ENCODE results near the gene SCN2B.
A peak's percentile ranks its signal among the peaks of the same experiment; 100 is the strongest.
"Not testable (repeated sequence)": the region's sequence is repeated elsewhere in the genome, so short reads cannot be mapped to it uniquely, and the experiment has no call there.

The SCN2B gene

GRCh38 chr11:118206391-118207031, 30.1 kb upstream of the SCN2B start:
- no peak for DNase-seq (ENCODE audit: low read depth in 2 of 2)

DNA sequence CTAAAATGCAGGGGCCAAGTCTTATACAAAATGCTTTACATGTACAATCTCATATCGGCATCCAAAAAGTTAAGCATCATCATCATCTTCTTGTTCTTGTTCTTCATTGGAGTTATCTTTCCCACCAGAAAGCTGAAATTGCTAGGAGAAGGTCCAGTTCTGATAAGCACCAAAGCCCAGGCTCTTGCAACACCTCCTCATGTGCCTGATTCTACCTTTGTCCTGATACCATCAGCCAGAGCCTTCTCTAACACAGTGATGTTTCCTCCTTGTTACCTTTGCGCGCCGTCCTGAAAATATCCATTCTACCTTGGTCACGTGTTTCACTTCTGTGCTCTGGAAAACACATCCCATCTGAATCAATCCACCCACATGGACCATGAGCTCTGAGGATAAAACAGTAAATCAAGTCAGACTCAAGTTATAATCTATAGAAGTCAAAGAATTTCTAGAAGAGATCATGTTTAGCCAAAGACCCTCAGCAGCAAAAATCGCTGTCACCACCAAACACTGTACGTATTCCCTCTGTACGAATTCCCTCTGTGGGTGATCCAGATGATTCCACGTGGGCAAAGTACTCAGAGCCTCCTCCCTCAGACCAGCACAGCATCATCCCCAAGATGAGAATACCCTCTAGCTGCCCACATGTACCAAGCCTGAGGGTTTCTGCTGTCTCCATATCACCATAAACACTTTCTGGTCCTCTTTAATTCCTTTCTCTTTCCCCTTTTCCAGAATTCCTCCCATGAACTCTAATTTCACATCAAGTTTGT, 29.4 kb upstream of the SCN2B start:
- no peak for DNase-seq (ENCODE audit: low read depth in 2 of 2)

- DNase-seq (ENCODE audit: low read depth in 2 of 2), result peak in 1 of 2 donors; percentile 26
Measured at GRCh38 chr11:118202599-118203422, 26.4 kb upstream of the SCN2B start.

DNA sequence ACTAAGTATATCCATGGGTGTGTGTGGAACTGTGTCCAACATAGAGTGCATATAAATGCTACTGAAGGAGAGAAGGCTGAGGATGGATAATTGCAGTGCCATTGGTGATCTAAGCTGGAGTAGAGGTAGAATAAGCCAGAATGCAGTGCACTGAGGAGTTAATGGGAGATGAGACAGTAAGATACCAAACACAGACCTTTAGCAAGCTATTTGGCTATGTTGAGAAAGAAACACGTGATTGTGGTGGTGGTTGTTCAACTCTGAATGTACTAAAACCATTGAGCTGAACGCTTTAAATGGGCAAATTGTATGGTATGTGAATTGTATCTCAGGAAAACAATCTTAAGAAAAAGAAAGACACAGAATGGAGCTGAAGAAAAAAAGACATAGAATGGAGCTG, 25.5 kb upstream of the SCN2B start:
- no peak for DNase-seq (ENCODE audit: low read depth in 2 of 2)

DNA sequence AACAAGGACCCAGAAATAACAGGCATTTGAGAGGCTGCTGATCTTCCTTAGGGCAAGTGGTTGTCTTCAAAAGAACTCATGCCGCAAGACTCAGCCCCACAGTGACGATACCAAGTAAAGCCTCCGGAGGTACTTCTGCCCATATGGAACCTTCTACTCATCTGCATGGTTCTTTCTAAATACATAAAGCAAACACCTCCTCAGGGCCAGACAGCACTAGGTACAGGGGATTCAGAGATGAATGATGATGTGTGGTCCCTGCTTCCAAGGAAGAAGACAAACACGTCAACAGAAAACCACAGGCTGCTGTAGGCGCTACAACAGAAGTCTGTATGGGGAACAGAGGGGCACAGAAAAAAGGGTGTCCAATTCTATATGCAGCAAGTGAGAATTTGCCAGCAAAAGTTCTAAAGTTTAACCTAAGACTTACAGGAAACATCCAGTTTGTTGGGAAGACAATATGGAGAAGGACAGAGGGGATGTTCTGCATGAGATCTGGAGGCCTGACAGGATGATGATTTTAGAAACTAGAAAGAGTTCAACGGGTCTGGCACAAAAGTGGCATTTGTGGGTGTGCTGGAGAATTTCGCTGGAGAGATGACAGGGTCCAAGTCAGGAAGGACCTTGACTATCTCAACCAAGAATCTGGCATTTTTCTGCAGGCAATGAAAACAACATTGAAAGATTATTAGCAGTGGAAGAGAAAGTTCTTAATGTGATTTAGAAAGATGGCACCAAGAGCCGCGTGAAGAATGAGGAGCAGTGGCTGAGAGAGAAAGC, 24.7 kb upstream of the SCN2B start:
- DNase-seq (ENCODE audit: low read depth in 2 of 2), result no peak

GRCh38 chr11:118200497-118200896, 24.1 kb upstream of the SCN2B start:
- DNase-seq (ENCODE audit: low read depth in 2 of 2), result no peak

GRCh38 chr11:118199135-118199534, 22.7 kb upstream of the SCN2B start:
- no peak for DNase-seq (ENCODE audit: low read depth in 2 of 2)

DNA sequence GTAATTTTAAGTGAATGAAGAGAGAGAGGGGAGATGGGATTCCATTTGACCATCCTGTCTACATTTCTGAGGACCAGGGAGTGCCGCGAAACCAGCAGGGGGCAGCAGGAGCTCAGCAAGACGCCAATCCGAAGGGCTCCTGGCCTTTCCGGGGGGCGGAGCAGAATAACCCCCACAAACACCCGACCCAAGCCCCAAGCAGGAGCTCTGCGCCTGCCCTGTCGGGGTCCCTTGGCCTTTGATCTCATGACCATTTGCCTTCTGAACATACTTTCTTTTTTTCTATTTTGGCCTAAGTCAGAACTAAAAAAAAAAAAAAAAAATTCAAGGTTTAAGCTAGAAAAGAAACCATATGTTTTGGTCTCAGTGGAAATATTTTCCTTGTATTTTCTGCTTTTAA, 21.9 kb upstream of the SCN2B start:
- DNase-seq (ENCODE audit: low read depth in 2 of 2), result peak; percentile 55 to 77

DNA sequence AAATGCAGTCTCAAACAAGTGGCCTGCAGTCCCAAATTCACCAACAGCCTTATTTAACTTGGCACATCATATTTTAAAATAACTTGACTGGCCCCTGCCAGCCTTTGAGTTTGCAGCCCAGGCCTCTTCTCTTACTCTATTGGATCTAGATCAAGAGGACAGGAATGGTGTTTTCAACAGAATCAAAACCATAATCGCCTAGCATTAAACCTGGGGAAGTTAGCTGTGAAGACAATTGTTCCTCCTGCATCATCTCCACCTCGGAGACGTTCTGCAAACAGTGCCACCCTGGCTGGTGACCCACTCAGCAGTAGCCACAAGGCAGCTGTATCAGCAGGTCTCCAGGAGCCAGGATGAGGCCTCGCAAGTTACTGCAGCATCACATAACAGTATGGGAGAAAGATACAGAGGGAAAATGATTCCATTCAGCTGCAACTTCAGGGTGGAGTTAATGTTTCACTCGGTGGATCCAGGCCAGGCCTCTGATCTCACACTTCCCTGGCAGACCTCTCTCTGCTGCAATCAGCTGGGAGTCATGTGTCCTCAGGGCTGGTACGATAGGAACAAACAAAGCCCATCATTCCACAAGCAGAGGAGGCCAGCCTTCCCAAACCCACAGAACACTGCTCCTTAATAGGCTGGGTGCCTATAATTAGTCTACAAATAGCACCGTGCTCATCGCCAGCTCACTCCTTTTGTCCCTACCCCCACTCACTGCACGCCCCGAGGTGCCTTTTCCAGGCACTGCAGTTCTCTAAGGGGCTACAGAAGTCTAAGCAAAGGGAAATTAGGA, 18.6 kb upstream of the SCN2B start:
- DNase-seq (ENCODE audit: low read depth in 2 of 2), result no peak

- no peak for DNase-seq (ENCODE audit: low read depth in 2 of 2)
Measured at GRCh38 chr11:118193910-118194566, 17.6 kb upstream of the SCN2B start.

DNA sequence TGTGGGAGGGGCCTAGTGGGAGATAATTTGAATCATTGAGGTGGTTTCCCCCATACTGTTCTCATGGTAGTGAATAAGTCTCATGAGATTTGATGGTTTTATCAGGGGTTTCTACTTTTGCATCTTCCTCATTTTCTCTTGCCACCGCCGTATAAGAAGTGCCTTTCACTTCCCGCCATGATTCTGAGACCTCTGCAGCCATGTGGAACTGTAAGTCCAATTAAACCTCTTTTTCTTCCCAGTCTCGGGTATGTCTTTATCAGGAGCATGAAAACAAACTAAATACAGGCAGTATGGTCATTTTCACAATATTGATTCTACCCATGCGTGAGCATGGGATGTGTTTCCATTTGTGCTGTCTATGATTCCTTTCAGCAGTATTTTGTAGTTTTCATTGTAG, 16.4 kb upstream of the SCN2B start:
- DNase-seq (ENCODE audit: low read depth in 2 of 2), result not testable (repeated sequence)

DNA sequence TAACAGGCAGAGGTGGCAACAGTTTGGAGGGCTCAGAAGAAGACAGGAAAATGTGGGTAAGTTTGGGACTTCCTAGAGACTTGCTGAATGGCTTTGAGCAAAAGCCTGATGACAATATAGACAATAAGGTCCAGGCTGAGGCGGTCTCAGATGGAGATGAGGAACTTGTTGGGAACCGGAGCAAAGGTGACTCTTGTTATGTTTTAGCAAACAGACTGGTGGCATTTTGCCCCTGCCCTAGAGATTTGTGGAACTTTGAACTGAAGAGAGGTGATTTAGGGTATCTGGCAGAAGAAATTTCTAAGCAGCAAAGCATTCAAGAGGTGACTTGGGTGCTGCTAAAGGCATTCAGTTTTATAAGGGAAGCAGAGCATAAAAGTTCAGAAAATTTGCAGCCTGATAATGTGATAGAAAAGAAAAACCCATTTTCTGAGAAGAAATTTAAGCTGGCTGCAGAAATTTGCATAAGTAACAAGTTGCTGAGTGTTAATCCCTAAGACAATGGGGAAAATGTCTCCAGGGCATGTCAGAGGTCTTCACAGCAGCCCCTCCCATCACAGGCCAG, 14.6 kb upstream of the SCN2B start:
- not testable (repeated sequence) for DNase-seq (ENCODE audit: low read depth in 2 of 2)

- DNase-seq (ENCODE audit: low read depth in 2 of 2), result no peak
Measured at GRCh38 chr11:118186346-118187107, 10.1 kb upstream of the SCN2B start.

GRCh38 chr11:118184784-118185579, 8.5 kb upstream of the SCN2B start:
- no peak for DNase-seq (ENCODE audit: low read depth in 2 of 2)

GRCh38 chr11:118183691-118184090, 7.3 kb upstream of the SCN2B start:
- not testable (repeated sequence) for DNase-seq (ENCODE audit: low read depth in 2 of 2)

DNA sequence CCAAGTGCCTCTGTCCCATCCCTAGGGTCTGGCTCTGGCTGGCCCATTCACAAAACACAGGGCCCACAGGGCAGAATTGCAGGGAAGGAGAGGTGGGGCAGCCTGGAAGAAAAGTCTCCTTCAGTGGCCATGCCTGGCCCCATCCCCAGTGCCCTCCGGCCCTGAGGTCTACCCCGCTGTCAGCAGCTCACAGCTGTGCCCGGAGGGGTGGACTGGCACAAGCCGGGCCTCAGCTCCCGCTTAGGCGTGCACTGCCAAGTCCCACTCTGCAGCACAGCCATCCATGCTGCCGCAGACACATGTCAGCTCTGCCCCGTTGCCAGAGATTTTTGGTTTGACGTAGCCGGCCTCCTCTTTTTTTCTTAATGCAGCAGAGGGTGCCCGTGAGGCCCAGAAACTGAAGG, 3.9 kb upstream of the SCN2B start:
- no peak for DNase-seq (ENCODE audit: low read depth in 2 of 2)

GRCh38 chr11:118176778-118177134, 317 bp upstream of the SCN2B start:
- DNase-seq (ENCODE audit: low read depth in 2 of 2), result no peak
